Left renal pelvis (tissue), 4 donors: ENCODE results near the gene LZTS3. TPM values are rescaled to one million over a fixed set of nuclear protein-coding genes. Genes with fewer than 3 reads are reported as not detected.
"Not testable (repeated sequence)": the region's sequence is repeated elsewhere in the genome, so short reads cannot be mapped to it uniquely, and the experiment has no call there.

ENCODE experiments used
- DNase-seq, 4 donors: peaks; one replicate each; pipeline ENCODE4 v3.0.0-alpha.2; 2013; ENCODE audit warnings: low read depth in 4 of 4, low spot score in 3 of 4
- polyA plus RNA-seq, 4 donors: library from polyadenylated mRNA; unstranded; fragments of 120-200 nt; gene quantifications; one replicate each; pipeline ENCODE4 v1.2.1, GENCODE V29; 2013; ENCODE audit not compliant: insufficient read length in 4 of 4

LZTS3 gene
- polyA plus RNA-seq, 4 donors, result 4.9 to 20.9 (median 13.3) TPM

- DNase-seq, result no peak
Observed at GRCh38 chr20:3150908-3151307, 22.4 kb downstream of the LZTS3 start.

DNA sequence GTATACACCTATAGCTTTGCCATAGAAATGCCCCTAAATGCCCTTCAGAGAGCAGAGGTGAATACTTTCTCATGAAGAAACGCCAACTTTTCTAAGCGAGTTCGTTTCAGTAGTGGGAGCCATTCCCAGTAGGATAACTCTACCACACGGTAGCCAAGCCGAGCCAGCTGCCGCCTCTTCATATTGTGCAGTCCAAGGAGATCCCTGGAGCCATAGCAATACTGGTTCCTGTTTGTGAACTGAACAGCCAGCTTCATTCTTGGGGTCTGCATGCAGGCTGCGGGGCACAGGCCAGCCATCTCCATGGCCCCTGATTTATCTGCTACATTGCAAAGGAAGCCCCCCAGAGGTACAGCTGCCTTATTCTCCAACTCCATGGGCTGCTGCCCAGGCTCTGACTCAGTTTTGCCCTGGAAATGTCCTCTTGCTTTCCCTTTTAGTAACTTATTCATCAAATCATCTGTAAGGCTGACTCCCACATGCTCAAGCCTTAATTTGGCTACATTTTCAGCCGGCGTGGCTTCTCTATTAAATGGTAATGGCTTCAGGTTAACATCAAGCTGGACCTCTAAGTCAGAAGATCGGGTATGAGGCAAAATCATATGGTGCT is 26.5 kb downstream of the LZTS3 start:
- no peak for DNase-seq

DNA sequence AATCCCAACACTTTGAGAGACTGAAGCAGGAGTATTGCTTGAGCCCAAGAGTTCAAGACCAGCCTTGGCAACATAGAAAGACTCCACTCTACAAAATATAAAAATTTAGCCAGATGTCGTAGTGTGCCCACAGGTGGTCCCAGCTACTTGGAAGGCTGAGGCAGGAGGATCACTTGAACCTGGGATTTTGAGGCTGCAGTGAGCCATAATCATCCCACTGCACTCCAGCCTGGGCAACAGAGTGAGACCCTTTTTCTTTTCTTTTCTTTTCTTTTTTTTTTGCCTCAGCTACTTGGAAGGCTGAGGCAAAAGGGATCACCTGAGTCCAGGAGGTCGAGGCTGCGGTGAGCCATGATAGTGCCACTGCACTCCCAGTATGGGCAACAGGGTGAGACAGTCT is 31.6 kb downstream of the LZTS3 start:
- no peak for DNase-seq

DNA sequence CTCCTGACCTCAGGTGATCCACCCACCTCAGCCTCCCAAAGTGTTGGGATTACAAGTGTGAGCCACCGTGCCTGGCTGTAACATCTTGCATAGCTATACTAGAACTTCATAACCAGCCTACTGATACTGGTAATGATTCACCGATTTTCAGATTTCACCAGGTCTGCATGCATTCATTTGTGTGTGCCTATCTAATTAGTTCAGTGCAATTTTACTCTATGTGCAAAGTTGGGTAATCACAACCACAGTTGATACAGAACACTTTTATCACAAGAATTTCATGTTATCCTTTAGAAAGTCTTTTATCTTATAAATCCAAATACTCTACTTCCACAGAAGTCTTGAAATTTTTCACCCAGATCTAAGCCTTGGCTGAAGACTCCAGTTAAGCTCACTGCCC is 35.9 kb downstream of the LZTS3 start:
- DNase-seq, result no peak

- no peak for DNase-seq
Observed at GRCh38 chr20:3135507-3136070, 37.8 kb downstream of the LZTS3 start.

DNA sequence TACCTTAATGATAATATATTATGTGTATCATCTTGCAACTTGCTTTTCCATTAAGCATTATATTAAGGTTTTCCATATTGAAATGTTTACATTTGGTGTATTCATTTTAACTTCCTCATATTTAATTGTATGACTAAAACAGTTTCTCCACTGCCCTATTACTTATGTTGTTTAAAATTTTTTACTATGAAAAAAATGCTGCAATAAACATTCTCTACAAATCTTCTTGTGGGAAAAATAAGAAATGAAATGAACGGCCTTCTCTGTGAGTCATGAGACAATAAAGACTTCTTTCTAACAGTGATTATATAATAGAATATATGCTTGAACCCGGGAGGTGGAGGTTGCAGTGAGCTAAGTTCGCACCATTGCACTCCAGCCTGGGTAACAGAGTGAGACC is 39.2 kb downstream of the LZTS3 start:
- DNase-seq, result no peak

DNA sequence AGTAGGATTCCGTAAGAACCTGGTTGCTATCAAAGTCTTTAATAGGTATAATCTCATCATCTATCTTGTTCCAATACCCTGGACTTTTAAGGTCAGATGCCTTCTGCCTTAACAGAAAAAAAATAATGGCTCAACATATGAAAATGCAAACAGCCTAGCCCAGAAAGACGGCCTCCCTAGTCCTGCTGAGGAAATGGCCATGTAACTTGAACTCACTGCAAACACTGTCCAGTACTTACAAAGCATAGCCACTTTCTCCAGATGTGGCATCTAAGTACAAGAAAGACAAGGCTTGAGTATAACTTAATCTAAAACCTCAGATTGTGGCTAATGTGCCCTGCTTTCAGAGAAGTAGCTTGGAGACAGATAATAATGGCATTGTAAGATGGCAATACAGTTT is 40.2 kb downstream of the LZTS3 start:
- DNase-seq, result no peak

DNA sequence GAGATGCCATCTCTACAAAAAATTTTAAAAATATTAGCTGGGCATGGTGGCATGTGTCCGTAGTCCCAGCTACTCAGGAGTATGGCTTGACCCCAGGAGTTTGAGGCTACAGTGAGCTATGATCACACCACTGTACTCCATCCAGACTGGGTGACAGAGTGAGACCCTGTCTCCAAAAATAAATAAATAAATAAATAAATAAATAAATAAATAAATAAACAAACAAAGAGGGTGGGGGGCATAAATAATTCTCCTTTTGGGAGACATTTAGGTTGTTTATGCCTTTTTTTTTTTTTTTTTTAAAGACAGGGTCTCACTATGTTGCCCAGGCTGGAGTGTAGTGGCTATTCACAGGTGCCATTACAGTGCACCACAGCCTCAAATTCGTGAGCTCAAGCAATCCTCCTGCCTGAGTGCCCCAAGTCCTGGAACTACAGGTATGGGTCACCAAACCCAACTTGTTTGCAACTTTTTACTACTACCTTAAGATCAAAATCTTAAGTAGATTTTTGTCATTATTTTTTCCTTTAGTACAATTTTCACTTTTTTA is 43.2 kb downstream of the LZTS3 start:
- DNase-seq, result no peak

DNA sequence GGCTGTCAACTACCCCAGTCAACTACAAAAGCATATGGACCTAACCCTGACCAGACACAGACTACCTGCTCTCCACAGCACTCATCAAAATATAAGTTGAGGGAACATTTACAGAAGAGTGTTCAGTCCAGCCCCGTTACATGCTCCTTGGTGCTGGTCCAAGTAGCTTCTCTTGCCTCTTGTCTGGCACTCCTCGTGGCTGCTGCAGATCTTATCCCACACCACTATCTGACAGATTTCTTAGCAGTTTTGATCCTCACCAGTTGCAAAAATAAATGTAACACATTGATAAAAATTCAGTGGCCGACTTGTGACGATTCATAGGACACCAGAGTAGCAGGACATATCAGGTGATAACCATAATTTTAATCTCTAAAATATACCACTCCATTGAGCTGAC is 44.3 kb downstream of the LZTS3 start:
- no peak for DNase-seq

- DNase-seq, result no peak
Observed at GRCh38 chr20:3128275-3128984, 44.9 kb downstream of the LZTS3 start.

GRCh38 chr20:3126527-3126859 is 46.9 kb downstream of the LZTS3 start:
- DNase-seq, result no peak

DNA sequence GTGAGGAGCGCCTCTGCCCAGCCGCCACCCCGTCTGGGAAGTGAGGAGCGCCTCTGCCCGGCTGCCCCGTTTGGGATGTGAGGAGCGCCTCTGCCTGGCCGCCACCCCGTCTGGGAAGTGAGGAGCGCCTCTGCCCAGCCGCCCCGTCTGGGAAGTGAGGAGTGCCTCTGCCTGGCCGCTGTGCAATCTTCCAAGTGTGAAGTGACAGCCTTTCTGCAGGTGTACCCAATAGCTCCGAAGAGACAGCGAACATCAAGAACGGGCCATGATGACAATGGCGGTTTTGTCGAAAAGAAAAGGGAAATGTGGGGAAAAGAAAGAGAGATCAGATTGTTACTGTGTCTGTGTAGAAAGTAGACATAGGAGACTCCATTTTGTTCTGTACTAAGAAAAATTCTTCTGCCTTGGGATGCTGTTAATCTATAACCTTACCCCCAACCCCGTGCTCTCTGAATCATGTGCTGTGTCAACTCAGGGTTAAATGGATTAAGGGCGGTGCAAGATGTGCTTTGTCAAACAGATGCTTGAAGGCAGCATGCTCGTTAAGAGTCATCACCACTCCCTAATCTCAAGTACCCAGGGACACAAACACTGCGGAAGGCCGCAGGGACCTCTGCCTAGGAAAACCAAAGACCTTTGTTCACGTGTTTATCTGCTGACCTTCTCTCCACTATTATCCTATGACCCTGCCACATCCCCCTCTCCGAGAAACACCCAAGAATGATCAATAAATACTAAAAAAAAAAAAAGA is 47.4 kb downstream of the LZTS3 start:
- DNase-seq, result not testable (repeated sequence)

- DNase-seq, result not testable (repeated sequence)
Observed at GRCh38 chr20:3124773-3125560, 48.4 kb downstream of the LZTS3 start.

DNA sequence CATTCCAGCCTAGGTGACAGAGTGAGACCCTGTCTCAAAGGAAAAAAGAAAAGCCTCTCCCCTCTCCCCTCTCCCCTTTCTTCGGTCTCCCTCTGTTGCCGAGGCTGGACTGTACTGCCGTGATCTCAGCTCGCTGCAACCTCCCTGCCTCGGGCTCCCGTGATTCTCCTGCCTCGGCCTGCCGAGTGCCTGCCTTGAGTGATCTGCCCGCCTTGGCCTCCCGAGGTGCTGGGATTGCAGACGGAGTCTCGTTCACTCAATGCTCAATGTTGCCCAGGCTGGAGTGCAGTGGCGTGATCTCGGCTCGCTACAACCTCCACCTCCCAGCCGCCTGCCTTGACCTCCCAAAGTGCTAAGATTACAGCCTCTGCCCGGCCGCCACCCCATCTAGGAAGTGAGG is 49.2 kb downstream of the LZTS3 start:
- DNase-seq, result not testable (repeated sequence)

DNA sequence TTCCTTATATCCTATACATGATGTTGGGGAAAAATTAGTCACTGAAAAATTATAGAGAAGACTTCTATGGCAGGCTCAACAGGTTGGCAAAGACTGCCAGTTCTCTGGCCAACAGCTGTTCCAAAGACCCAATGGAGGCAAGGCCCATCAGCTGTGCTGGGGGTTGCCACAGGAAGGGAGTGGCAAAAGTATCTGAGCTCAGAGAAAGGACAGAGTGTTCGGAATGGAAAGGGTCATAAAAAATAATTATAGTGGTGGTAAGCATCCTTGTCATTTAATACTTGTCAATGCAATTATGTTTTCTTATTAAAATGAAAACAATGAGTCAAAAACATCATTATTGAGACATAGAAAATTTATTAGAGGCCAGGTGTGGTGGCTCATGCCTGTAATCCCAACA is 49.8 kb downstream of the LZTS3 start:
- DNase-seq, result no peak

DNA sequence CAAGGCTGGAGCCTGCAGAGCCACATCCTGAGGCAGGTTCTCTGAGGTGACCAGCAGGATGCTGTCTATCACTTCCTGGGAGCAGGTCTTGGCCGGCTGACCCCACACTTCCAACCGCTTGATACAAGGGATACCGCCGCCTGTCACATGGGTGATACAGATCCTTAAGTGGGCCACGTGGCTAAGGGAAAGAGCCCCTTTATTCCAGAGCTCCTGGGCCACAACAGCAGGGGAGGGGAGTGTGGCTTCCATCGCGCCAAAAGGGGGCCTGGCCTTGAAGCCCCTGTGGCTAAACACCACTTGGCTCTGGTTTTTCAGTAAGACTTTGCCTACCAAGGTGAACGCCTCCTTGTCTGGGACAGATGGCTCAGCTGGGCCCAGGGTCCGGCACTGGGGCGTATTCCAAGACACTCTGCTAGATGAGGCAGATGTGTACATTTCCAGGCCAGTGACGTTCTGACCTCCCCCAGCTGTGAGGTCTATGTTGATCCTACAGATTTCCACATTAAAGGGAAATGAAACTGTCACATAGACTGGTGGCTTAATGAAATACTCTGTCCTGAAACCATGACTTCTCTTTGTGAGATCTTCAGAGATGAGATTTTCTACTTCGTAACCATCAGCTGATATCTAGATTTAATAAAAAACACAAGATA is 51.3 kb downstream of the LZTS3 start:
- no peak for DNase-seq

- no peak for DNase-seq
Observed at GRCh38 chr20:3121271-3121911, 52.0 kb downstream of the LZTS3 start.

- DNase-seq, result no peak
Observed at GRCh38 chr20:3119044-3119443, 54.3 kb downstream of the LZTS3 start.

GRCh38 chr20:3117839-3118379 is 55.4 kb downstream of the LZTS3 start:
- peak in 3 of 4 donors; percentile 18 to 42 (median 41) for DNase-seq
